HEK293 (cell line): ENCODE results near the gene TMEM88.

ENCODE experiments used
- CTCF ChIA-PET: fragments of 350-600 bp; formaldehyde crosslinking; extraction: SDS; loops from one replicate; lab custom pipeline; 2021; ENCODE audit warnings: antibody characterized with exemption; lab: Yijun Ruan, JAX
- POLR2A ChIA-PET: fragments of 300-600 bp; formaldehyde crosslinking; extraction: SDS; loops from one replicate; lab custom pipeline; 2020; ENCODE audit warnings: antibody characterized with exemption, inconsistent platforms; lab: Yijun Ruan, JAX
- H3K27ac ChIP-seq: fragments of 200-500 bp; sonication (Bioruptor generic); 2 replicates; pipeline ENCODE4 v1.5.1; 2014; ENCODE audit warnings: low read depth, low read length, control low read depth, inconsistent platforms; ENCODE audit errors: extremely low read depth
- H3K36me3 ChIP-seq, 2 experiments: fragments of 200-500 bp in 1 of 2; sonication (Bioruptor generic) in 1 of 2; 1 replicate in 1 of 2; 2 replicates in 1 of 2; pipeline ENCODE4 v1.5.1; 2014 to 2017; ENCODE audit warnings: inconsistent platforms in 2 of 2, low read length in 2 of 2; ENCODE audit not compliant: control insufficient read depth in 2 of 2, insufficient read depth in 1 of 2
- H3K4me1 ChIP-seq: fragments of 200-500 bp; sonication (Bioruptor generic); 2 replicates; pipeline ENCODE4 v1.5.1; 2014; ENCODE audit warnings: mild to moderate bottlenecking, low read length, inconsistent platforms; ENCODE audit not compliant: control insufficient read depth, insufficient read depth
- H3K4me3 ChIP-seq: 2 replicates; pipeline ENCODE4 v1.5.1; 2011; ENCODE audit warnings: low read depth, mild to moderate bottlenecking, control low read depth, low read length, moderate library complexity
- H3K9me3 ChIP-seq: fragments of 200-500 bp; sonication (Bioruptor generic); 2 replicates; pipeline ENCODE4 v1.5.1; 2014; ENCODE audit warnings: low read depth, low read length, inconsistent platforms; ENCODE audit not compliant: control insufficient read depth, insufficient read depth
- BCL11A ChIP-seq: fragments of 450-650 bp; formaldehyde crosslinking; IDR thresholded peaks from 2 replicates; pipeline ENCODE4 v1.5.1; 2016; ENCODE audit warnings: low read depth, missing biosample characterization, missing genetic modification characterization
- BCL11B ChIP-seq: fragments of 450-650 bp; formaldehyde crosslinking; IDR thresholded peaks from 2 replicates; pipeline ENCODE4 v1.5.1; 2016; ENCODE audit warnings: low read depth, missing biosample characterization, missing genetic modification characterization
- HIC1 ChIP-seq: fragments of 450-650 bp; formaldehyde crosslinking; IDR thresholded peaks from 2 replicates; pipeline ENCODE4 v1.5.1; 2016; ENCODE audit warnings: missing biosample characterization, missing genetic modification characterization
- IKZF3 ChIP-seq: fragments of 450-650 bp; IDR thresholded peaks from 2 replicates; pipeline ENCODE4 v1.5.0; 2018; ENCODE audit warnings: missing biosample characterization, mild to moderate bottlenecking, missing genetic modification characterization, moderate library complexity
- KLF1 ChIP-seq: fragments of 450-650 bp; formaldehyde crosslinking; IDR thresholded peaks from 2 replicates; pipeline ENCODE4 v1.5.1; 2016; ENCODE audit warnings: missing biosample characterization, missing genetic modification characterization
- KLF7 ChIP-seq: fragments of 450-650 bp; formaldehyde crosslinking; IDR thresholded peaks from 2 replicates; pipeline ENCODE4 v1.5.1; 2016; ENCODE audit warnings: missing biosample characterization, missing genetic modification characterization, borderline replicate concordance
- KLF8 ChIP-seq: fragments of 450-650 bp; formaldehyde crosslinking; IDR thresholded peaks from 2 replicates; pipeline ENCODE4 v1.5.1; 2016; ENCODE audit warnings: missing biosample characterization, missing genetic modification characterization
- PRDM1 ChIP-seq: fragments of 450-650 bp; formaldehyde crosslinking; IDR thresholded peaks from 2 replicates; pipeline ENCODE4; 2016; ENCODE audit warnings: missing biosample characterization, missing genetic modification characterization
- RBAK ChIP-seq: fragments of 450-650 bp; formaldehyde crosslinking; IDR thresholded peaks from 2 replicates; pipeline ENCODE4 v1.5.1; 2016; ENCODE audit warnings: missing biosample characterization, missing genetic modification characterization
- SCRT2 ChIP-seq: fragments of 450-650 bp; formaldehyde crosslinking; IDR thresholded peaks from 2 replicates; pipeline ENCODE4 v1.5.1; 2016; ENCODE audit warnings: missing biosample characterization, missing genetic modification characterization
- SP3 ChIP-seq: fragments of 450-650 bp; formaldehyde crosslinking; IDR thresholded peaks from 2 replicates; pipeline ENCODE4 v1.5.1; 2016; ENCODE audit warnings: missing biosample characterization, missing genetic modification characterization
- ZBTB8A ChIP-seq: fragments of 450-650 bp; formaldehyde crosslinking; IDR thresholded peaks from 2 replicates; pipeline ENCODE4 v1.5.1; 2016; ENCODE audit warnings: missing biosample characterization, missing genetic modification characterization
- ZNF140 ChIP-seq: fragments of 450-650 bp; formaldehyde crosslinking; IDR thresholded peaks from 2 replicates; pipeline ENCODE4 v1.5.1; 2016; ENCODE audit warnings: missing biosample characterization, missing genetic modification characterization
- ZNF23 ChIP-seq: fragments of 450-650 bp; formaldehyde crosslinking; IDR thresholded peaks from 2 replicates; pipeline ENCODE4 v1.5.1; 2016; ENCODE audit warnings: missing biosample characterization, missing genetic modification characterization, borderline replicate concordance
- ZNF324 ChIP-seq: fragments of 450-650 bp; formaldehyde crosslinking; IDR thresholded peaks from 2 replicates; pipeline ENCODE4 v1.5.1; 2016; ENCODE audit warnings: missing biosample characterization, missing genetic modification characterization
- ZNF366 ChIP-seq: fragments of 450-650 bp; formaldehyde crosslinking; conservative IDR thresholded peaks from 2 replicates; pipeline ENCODE4 v1.5.1; 2016; ENCODE audit warnings: missing biosample characterization, missing genetic modification characterization
- ZNF76 ChIP-seq: fragments of 450-650 bp; formaldehyde crosslinking; IDR thresholded peaks from 2 replicates; pipeline ENCODE4; 2016; ENCODE audit warnings: low read depth, missing biosample characterization, missing genetic modification characterization, borderline replicate concordance
- ZSCAN30 ChIP-seq: fragments of 450-650 bp; IDR thresholded peaks from 2 replicates; pipeline ENCODE4 v1.5.1; 2018; ENCODE audit warnings: missing biosample characterization, mild to moderate bottlenecking, missing genetic modification characterization, moderate library complexity
- TF ChIP-seq, protein P1 (sequence below): fragments of 450-650 bp; IDR thresholded peaks from 2 replicates; pipeline ENCODE4 v1.5.1; 2018; ENCODE audit warnings: missing biosample characterization, mild to moderate bottlenecking, missing genetic modification characterization
- TF ChIP-seq, protein P2 (sequence below): fragments of 450-650 bp; formaldehyde crosslinking; IDR thresholded peaks from 2 replicates; pipeline ENCODE4 v1.5.1; 2016; ENCODE audit warnings: missing biosample characterization, missing genetic modification characterization
- TF ChIP-seq, protein P3 (sequence below): fragments of 450-650 bp; formaldehyde crosslinking; IDR thresholded peaks from 2 replicates; pipeline ENCODE4 v1.5.1; 2016; ENCODE audit warnings: missing biosample characterization, missing genetic modification characterization

Gene TMEM88

DNA sequence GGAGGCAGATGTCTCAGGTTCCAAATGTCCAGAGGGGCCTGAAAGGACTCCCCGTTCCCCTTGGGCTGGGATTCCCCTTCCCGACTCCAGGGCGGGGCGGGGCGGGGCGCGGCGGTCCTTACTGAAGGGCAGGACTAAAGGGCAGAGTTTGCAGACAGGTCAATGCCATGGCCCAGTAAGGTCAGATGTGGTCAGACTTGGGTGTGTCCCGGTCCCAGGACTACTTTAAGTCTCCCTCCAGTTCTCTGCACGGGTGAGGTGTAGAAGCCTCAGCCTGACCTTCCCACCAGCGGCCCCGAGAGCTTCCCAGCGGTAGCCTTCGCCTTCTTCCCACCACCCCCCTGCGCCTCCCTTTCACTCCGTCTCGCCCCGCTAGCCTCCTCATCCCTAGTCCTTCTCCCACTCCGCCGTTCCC, 20.3 kb upstream of the TMEM88 start:
- Histone ChIP-seq H3K4me3 (peak overlapping the region; percentile 55), H3K36me3 (no peaks in the 10 kb centered on the region), H3K27ac (peak overlapping the region; percentile 100; the same call in 1 of the 2 replicates), H3K9me3 (no peaks in the 10 kb centered on the region)
- POLR2A ChIA-PET = interaction anchor here (0.6 to 6.1 kb wide), 11 partner anchors 9 to 517 kb away, joined by 3 to 56 read pairs (median 3); partner anchors contain the start of genes CNTROB, CYB5D1, NAA38 and TMEM88
- CTCF ChIA-PET = interaction anchor here (0.6 to 3.4 kb wide), 33 partner anchors 8 to 218 kb away, joined by 3 to 16 read pairs (median 5); partner anchors contain the start of gene NAA38
- peak; percentile 88; the same call in 1 of the 2 replicates for TF ChIP-seq IKZF3 (tag by site-specific recombination)
- TF ChIP-seq ZNF140 (tag by site-specific recombination) = no peak
- TF ChIP-seq, protein P1, sequence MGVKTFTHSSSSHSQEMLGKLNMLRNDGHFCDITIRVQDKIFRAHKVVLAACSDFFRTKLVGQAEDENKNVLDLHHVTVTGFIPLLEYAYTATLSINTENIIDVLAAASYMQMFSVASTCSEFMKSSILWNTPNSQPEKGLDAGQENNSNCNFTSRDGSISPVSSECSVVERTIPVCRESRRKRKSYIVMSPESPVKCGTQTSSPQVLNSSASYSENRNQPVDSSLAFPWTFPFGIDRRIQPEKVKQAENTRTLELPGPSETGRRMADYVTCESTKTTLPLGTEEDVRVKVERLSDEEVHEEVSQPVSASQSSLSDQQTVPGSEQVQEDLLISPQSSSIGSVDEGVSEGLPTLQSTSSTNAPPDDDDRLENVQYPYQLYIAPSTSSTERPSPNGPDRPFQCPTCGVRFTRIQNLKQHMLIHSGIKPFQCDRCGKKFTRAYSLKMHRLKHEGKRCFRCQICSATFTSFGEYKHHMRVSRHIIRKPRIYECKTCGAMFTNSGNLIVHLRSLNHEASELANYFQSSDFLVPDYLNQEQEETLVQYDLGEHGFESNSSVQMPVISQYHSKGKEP (tag by site-specific recombination) = no peak
- no peak for TF ChIP-seq RBAK (tag by site-specific recombination)
- peak; percentile 6; the same call in 1 of the 2 replicates for TF ChIP-seq KLF7
- TF ChIP-seq SP3 (tag by site-specific recombination) = peak; percentile 8; the same call in 1 of the 2 replicates
- TF ChIP-seq ZNF366 = 0 out of 2 replicates have a peak, but pooled peaks have one; percentile 62
- no peak for TF ChIP-seq SCRT2
- peak; percentile 65; the same call in 1 of the 2 replicates for TF ChIP-seq ZNF76 (tag by site-specific recombination)
- TF ChIP-seq KLF8 (tag by site-specific recombination) = peak; percentile 47; the same call in 1 of the 2 replicates
- no peak for TF ChIP-seq ZNF324 (tag by site-specific recombination)
- 0 out of 2 replicates have a peak, but pooled peaks have one; percentile 1 for TF ChIP-seq ZNF23 (tag by site-specific recombination)
- TF ChIP-seq BCL11B (tag by site-specific recombination) = peak; percentile 72
- TF ChIP-seq, protein P2, sequence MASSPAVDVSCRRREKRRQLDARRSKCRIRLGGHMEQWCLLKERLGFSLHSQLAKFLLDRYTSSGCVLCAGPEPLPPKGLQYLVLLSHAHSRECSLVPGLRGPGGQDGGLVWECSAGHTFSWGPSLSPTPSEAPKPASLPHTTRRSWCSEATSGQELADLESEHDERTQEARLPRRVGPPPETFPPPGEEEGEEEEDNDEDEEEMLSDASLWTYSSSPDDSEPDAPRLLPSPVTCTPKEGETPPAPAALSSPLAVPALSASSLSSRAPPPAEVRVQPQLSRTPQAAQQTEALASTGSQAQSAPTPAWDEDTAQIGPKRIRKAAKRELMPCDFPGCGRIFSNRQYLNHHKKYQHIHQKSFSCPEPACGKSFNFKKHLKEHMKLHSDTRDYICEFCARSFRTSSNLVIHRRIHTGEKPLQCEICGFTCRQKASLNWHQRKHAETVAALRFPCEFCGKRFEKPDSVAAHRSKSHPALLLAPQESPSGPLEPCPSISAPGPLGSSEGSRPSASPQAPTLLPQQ (tag by site-specific recombination) = no peak
- TF ChIP-seq PRDM1 = 0 out of 2 replicates have a peak, but pooled peaks have one; percentile 35
- TF ChIP-seq, protein P3, sequence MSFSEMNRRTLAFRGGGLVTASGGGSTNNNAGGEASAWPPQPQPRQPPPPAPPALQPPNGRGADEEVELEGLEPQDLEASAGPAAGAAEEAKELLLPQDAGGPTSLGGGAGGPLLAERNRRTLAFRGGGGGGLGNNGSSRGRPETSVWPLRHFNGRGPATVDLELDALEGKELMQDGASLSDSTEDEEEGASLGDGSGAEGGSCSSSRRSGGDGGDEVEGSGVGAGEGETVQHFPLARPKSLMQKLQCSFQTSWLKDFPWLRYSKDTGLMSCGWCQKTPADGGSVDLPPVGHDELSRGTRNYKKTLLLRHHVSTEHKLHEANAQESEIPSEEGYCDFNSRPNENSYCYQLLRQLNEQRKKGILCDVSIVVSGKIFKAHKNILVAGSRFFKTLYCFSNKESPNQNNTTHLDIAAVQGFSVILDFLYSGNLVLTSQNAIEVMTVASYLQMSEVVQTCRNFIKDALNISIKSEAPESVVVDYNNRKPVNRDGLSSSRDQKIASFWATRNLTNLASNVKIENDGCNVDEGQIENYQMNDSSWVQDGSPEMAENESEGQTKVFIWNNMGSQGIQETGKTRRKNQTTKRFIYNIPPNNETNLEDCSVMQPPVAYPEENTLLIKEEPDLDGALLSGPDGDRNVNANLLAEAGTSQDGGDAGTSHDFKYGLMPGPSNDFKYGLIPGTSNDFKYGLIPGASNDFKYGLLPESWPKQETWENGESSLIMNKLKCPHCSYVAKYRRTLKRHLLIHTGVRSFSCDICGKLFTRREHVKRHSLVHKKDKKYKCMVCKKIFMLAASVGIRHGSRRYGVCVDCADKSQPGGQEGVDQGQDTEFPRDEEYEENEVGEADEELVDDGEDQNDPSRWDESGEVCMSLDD (tag by site-specific recombination) = peak; percentile 40; the same call in 1 of the 2 replicates
- TF ChIP-seq ZSCAN30 (tag by site-specific recombination) = no peak
- peak; percentile 68; the same call in 1 of the 2 replicates for TF ChIP-seq KLF1 (tag by site-specific recombination)
- peak; percentile 67; the same call in 1 of the 2 replicates for TF ChIP-seq BCL11A (tag by site-specific recombination)
- TF ChIP-seq HIC1 (tag by site-specific recombination) = peak; percentile 57; the same call in 1 of the 2 replicates
- peak; percentile 10; the same call in 1 of the 2 replicates for TF ChIP-seq ZBTB8A (tag by site-specific recombination)
- TF ChIP-seq, all 188 proteins: peak for 14
- H3K4me1 ChIP-seq = peaks cover 21% of the 10 kb centered on the region
